Daoy (cell line): ENCODE results near the gene LMBRD1. TPM values are rescaled to one million over a fixed set of nuclear protein-coding genes. Genes with fewer than 3 reads are reported as not detected.
"Not testable (repeated sequence)": the region's sequence is repeated elsewhere in the genome, so short reads cannot be mapped to it uniquely, and the experiment has no call there.

Source experiments
- DNase-seq: peaks from one replicate; pipeline ENCODE4 v3.0.0-alpha.2; 2015; ENCODE audit warnings: low read depth
- total RNA-seq: library from RNA; depleted of rRNA; stranded (reverse); fragments of >200 nt; shearing (Covaris generic); gene quantifications from 2 replicates; pipeline ENCODE4 v1.2.3, GENCODE V29; 2014

Gene LMBRD1
- total RNA-seq, 1 experiment from 2014 or later: 15.5 TPM

- DNase-seq: no peak
These were observed 64.2 kb downstream of the LMBRD1 start for GRCh38 chr6:69732640-69733039.

GRCh38 chr6:69732045-69732444, 64.8 kb downstream of the LMBRD1 start:
- no peak for DNase-seq

- DNase-seq: no peak
These were observed 66.8 kb downstream of the LMBRD1 start for GRCh38 chr6:69729870-69730449.

GRCh38 chr6:69722683-69723082, 74.1 kb downstream of the LMBRD1 start:
- DNase-seq: no peak

GRCh38 chr6:69719602-69720193, 77.1 kb downstream of the LMBRD1 start:
- peak; percentile 5 for DNase-seq

- no peak for DNase-seq
These were observed 90.1 kb downstream of the LMBRD1 start for GRCh38 chr6:69706724-69707123.

GRCh38 chr6:69705954-69706353, 90.9 kb downstream of the LMBRD1 start:
- DNase-seq: no peak

GRCh38 chr6:69704916-69705315, 91.9 kb downstream of the LMBRD1 start:
- no peak for DNase-seq

- DNase-seq: no peak
These were observed 97.2 kb downstream of the LMBRD1 start for GRCh38 chr6:69699655-69700054.

- no peak for DNase-seq
These were observed 100.5 kb downstream of the LMBRD1 start for GRCh38 chr6:69696273-69696672.

GRCh38 chr6:69693762-69694161, 103.0 kb downstream of the LMBRD1 start:
- no peak for DNase-seq

GRCh38 chr6:69690986-69691385, 105.8 kb downstream of the LMBRD1 start:
- DNase-seq: no peak

- DNase-seq: no peak
These were observed 116.5 kb downstream of the LMBRD1 start for GRCh38 chr6:69680302-69680701.

GRCh38 chr6:69673298-69673697, 123.5 kb downstream of the LMBRD1 start:
- no peak for DNase-seq

- DNase-seq: no peak
These were observed 127.9 kb downstream of the LMBRD1 start for GRCh38 chr6:69668916-69669315.

- not testable (repeated sequence) for DNase-seq
These were observed 130.0 kb downstream of the LMBRD1 start for GRCh38 chr6:69666779-69667178.

- DNase-seq: no peak
These were observed 131.4 kb downstream of the LMBRD1 start for GRCh38 chr6:69665437-69665836.

GRCh38 chr6:69664551-69664950, 132.3 kb downstream of the LMBRD1 start:
- no peak for DNase-seq

GRCh38 chr6:69663215-69663614, 133.6 kb downstream of the LMBRD1 start:
- DNase-seq: no peak

- no peak for DNase-seq
These were observed 146.1 kb downstream of the LMBRD1 start for GRCh38 chr6:69650703-69651102.

GRCh38 chr6:69647726-69648125, 149.1 kb downstream of the LMBRD1 start:
- no peak for DNase-seq

GRCh38 chr6:69643688-69644087, 153.1 kb downstream of the LMBRD1 start:
- no peak for DNase-seq

- DNase-seq: no peak
These were observed 163.9 kb downstream of the LMBRD1 start for GRCh38 chr6:69632932-69633331.
